SU-DHL-6 (cell line): ENCODE data around the gene KRT15.

Experiments
- H2AFZ ChIP-seq: fragments of 200-600 bp; sonication (generic); 2 replicates; pipeline ENCODE4 v1.6.1; 2014; ENCODE audit warnings: low read depth, mild to moderate bottlenecking, moderate library complexity, mixed read lengths, antibody characterized with exemption, low read length; ENCODE audit not compliant: severe bottlenecking
- H3F3A ChIP-seq: fragments of 200-600 bp; shearing (Covaris generic); 2 replicates; pipeline ENCODE4 v1.6.0; 2016; ENCODE audit warnings: antibody characterized with exemption, mild to moderate bottlenecking; ENCODE audit not compliant: insufficient read depth
- H3K27ac ChIP-seq: fragments of 200-600 bp; sonication (generic); 2 replicates; pipeline ENCODE4 v1.5.1; 2016; ENCODE audit warnings: low read depth, mild to moderate bottlenecking, low read length, moderate library complexity, mixed read lengths
- H3K27me3 ChIP-seq: fragments of 200-600 bp; sonication (generic), shearing (Covaris generic); 2 replicates; pipeline ENCODE4 v1.6.0; 2014; ENCODE audit warnings: mild to moderate bottlenecking, low read length
- H3K36me3 ChIP-seq: fragments of 200-600 bp; sonication (generic); 2 replicates; pipeline ENCODE4 v1.6.1; 2014; ENCODE audit warnings: mild to moderate bottlenecking, low read length, mixed read lengths
- H3K4me2 ChIP-seq: fragments of 300-600, 200-600 bp; shearing (Covaris generic), sonication (generic); 2 replicates; pipeline ENCODE4 v1.6.0; 2014; ENCODE audit warnings: low read length, low read depth, mild to moderate bottlenecking; ENCODE audit not compliant: poor library complexity, severe bottlenecking
- H3K4me3 ChIP-seq: fragments of 200-600 bp; sonication (generic); 2 replicates; pipeline ENCODE4 v1.5.1; 2014; ENCODE audit warnings: antibody characterized with exemption, low read length, mild to moderate bottlenecking, mixed read lengths; ENCODE audit not compliant: insufficient read depth, poor library complexity, severe bottlenecking
- H3K79me2 ChIP-seq: fragments of 200-600 bp; sonication (generic); 2 replicates; pipeline ENCODE4 v1.6.1; 2014; ENCODE audit warnings: mild to moderate bottlenecking, low read length, moderate library complexity; ENCODE audit not compliant: insufficient read depth
- H3K9ac ChIP-seq: fragments of 200-600 bp; sonication (generic); 2 replicates; pipeline ENCODE4 v1.7.0; 2014; ENCODE audit warnings: mild to moderate bottlenecking, low read length
- H3K9me2 ChIP-seq: fragments of 200-600 bp; sonication (generic); replicated peaks from 2 replicates; pipeline ENCODE4 v1.6.1; 2014; ENCODE audit warnings: low read length; ENCODE audit not compliant: insufficient read depth
- H3K9me3 ChIP-seq: fragments of 200-600 bp; sonication (generic); 2 replicates; pipeline ENCODE4 v1.6.1; 2014; ENCODE audit warnings: low read length, mixed read lengths; ENCODE audit not compliant: insufficient read depth
- H4K20me1 ChIP-seq: fragments of 200-600 bp; sonication (generic); 2 replicates; pipeline ENCODE4 v1.6.1; 2014; ENCODE audit warnings: low read depth, mild to moderate bottlenecking, antibody characterized with exemption, low read length, moderate library complexity, mixed read lengths
- CTCF ChIP-seq: fragments of 200-600 bp; sonication (generic); IDR thresholded peaks from one replicate; pipeline ENCODE4 v1.5.1; 2017; ENCODE audit warnings: antibody characterized with exemption, mild to moderate bottlenecking, low read length, moderate library complexity; ENCODE audit not compliant: insufficient read depth, poor library complexity, severe bottlenecking
- EZH2phosphoT487 ChIP-seq: fragments of 200-600 bp; sonication (generic), shearing (Covaris generic); conservative IDR thresholded peaks from 2 replicates; pipeline ENCODE4 v1.6.1; 2018; ENCODE audit warnings: mild to moderate bottlenecking, antibody characterized with exemption, low read length, moderate library complexity, mixed read lengths

Gene KRT15

GRCh38 chr17:41527063-41528023 lies 8.7 kb upstream of the KRT15 start:
- Histone ChIP-seq H3K79me2 (no peaks in the 10 kb centered on the region), H3F3A (no peaks in the 10 kb centered on the region), H3K4me2 (no peak overlapping the region), H3K9me3 (no peaks in the 10 kb centered on the region), H3K27me3 (peaks cover 4% of the 10 kb centered on the region; the same call in 1 of the 2 replicates), H3K9me2 (no peaks in the 10 kb centered on the region), H3K9ac (no peak overlapping the region), H3K4me3 (no peak overlapping the region), H3K36me3 (no peaks in the 10 kb centered on the region), H4K20me1 (no peaks in the 10 kb centered on the region), H2AFZ (no peak overlapping the region), H3K27ac (no peak overlapping the region)
- TF ChIP-seq CTCF (no peak), EZH2phosphoT487 (no peak)

GRCh38 chr17:41524261-41524660 lies 5.6 kb upstream of the KRT15 start:
- Histone ChIP-seq H3F3A (no peaks in the 10 kb centered on the region), H3K27ac (no peak overlapping the region), H3K36me3 (no peaks in the 10 kb centered on the region), H2AFZ (no peak overlapping the region), H4K20me1 (no peaks in the 10 kb centered on the region), H3K9ac (no peak overlapping the region), H3K79me2 (no peaks in the 10 kb centered on the region), H3K4me3 (no peak overlapping the region), H3K27me3 (no peaks in the 10 kb centered on the region), H3K4me2 (no peak overlapping the region), H3K9me2 (no peaks in the 10 kb centered on the region), H3K9me3 (no peaks in the 10 kb centered on the region)
- TF ChIP-seq EZH2phosphoT487 (no peak), CTCF (no peak)

- no peaks in the 10 kb centered on the region for H3F3A ChIP-seq
- no peaks in the 10 kb centered on the region for H3K79me2 ChIP-seq
- no peak overlapping the region for H2AFZ ChIP-seq
- H3K36me3 ChIP-seq = no peaks in the 10 kb centered on the region
- no peaks in the 10 kb centered on the region for H4K20me1 ChIP-seq
- no peak overlapping the region for H3K4me3 ChIP-seq
- H3K27ac ChIP-seq = no peak overlapping the region
- H3K4me2 ChIP-seq = no peak overlapping the region
- TF ChIP-seq EZH2phosphoT487 = no peak
- no peak for TF ChIP-seq CTCF
- no peaks in the 10 kb centered on the region for H3K27me3 ChIP-seq
- no peaks in the 10 kb centered on the region for H3K9me2 ChIP-seq
- no peak overlapping the region for H3K9ac ChIP-seq
- H3K9me3 ChIP-seq = no peaks in the 10 kb centered on the region
These were observed 5.1 kb upstream of the KRT15 start for GRCh38 chr17:41523787-41524186.
